ENCODE data around the gene MICU1. TPM values are rescaled to one million over a fixed set of nuclear protein-coding genes. Genes with fewer than 3 reads are reported as not detected.

Gene MICU1
- total RNA-seq, 1 donor from 2014 or later: 79.8 TPM

DNA sequence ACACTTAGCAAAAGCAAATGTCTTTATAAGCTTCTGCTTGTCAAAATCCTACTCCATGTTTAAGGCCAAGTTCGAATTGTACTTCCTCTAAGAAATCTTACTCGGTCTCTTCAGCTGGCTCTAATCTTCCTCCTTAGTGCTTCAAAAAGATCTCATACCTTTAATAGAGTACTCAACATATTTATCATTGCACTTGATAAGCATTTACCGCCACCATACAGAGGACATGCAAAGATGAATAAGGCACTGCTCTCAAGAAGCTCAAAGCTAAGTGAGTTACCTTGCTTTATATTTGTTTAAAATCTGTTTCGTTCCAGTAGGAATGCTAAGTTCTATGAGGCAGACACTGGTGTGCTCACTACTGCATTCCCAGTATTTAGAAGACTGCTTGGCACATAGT is 209.2 kb downstream of the MICU1 start:
- H3K79me2 ChIP-seq (ENCODE audit: low read depth): no peaks in the 10 kb centered on the region
- Mint-ChIP-seq H3K4me3 (no peak overlapping the region), H3K9me3 (peaks cover 1% of the 10 kb centered on the region), H3K4me1 (peaks cover 13% of the 10 kb centered on the region), H3K27me3 (ENCODE audit: insufficient read depth, low read depth) (peaks cover 2% of the 10 kb centered on the region), H3K27ac (no peak overlapping the region), H3K36me3 (peaks cover 16% of the 10 kb centered on the region)
- H3K27ac ChIP-seq: no peak overlapping the region
- no peak overlapping the region for H3K9ac ChIP-seq
- no peaks in the 10 kb centered on the region for H4K20me1 ChIP-seq (ENCODE audit: low read depth)
- H3K27me3 ChIP-seq: no peaks in the 10 kb centered on the region
- peaks cover 24% of the 10 kb centered on the region for H3K4me1 ChIP-seq
- H3F3A ChIP-seq (ENCODE audit: low read depth): peaks cover 11% of the 10 kb centered on the region
- H3K4me2 ChIP-seq: no peak overlapping the region
- H2AFZ ChIP-seq (replicated peaks): no peak overlapping the region
- peaks cover 9% of the 10 kb centered on the region for H3K9me3 ChIP-seq (ENCODE audit: low read depth)
- DNase-seq (ENCODE audit: low spot score): no peak
- no peaks in the 10 kb centered on the region for H3K36me3 ChIP-seq
- TF ChIP-seq EZH2phosphoT487 (IDR thresholded peaks at IDR 0.05) (no peak), EZH2 (IDR thresholded peaks at IDR 0.05) (no peak)
- TF ChIP-seq, protein P1, sequence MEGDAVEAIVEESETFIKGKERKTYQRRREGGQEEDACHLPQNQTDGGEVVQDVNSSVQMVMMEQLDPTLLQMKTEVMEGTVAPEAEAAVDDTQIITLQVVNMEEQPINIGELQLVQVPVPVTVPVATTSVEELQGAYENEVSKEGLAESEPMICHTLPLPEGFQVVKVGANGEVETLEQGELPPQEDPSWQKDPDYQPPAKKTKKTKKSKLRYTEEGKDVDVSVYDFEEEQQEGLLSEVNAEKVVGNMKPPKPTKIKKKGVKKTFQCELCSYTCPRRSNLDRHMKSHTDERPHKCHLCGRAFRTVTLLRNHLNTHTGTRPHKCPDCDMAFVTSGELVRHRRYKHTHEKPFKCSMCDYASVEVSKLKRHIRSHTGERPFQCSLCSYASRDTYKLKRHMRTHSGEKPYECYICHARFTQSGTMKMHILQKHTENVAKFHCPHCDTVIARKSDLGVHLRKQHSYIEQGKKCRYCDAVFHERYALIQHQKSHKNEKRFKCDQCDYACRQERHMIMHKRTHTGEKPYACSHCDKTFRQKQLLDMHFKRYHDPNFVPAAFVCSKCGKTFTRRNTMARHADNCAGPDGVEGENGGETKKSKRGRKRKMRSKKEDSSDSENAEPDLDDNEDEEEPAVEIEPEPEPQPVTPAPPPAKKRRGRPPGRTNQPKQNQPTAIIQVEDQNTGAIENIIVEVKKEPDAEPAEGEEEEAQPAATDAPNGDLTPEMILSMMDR (IDR thresholded peaks at IDR 0.05): no peak
- H3K4me3 ChIP-seq: no peak overlapping the region

DNA sequence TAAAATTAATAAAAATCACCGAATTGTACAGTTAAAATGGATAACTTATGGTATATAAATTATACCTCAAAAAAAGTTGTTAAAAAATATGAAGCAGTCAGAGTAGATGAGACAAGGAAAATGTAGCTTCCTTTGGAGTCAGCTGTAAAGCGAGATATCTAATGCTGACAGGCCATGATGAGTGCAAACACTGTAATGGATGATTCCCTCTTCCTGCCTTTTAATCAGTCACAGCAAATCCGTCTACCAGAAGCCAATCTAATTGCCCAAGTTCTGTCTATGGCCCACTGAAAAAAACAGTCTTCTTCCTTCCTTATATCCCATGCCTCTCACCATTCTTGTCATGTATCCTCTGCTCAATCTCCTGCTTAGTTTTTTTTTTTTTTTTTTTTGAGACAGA is 211.2 kb downstream of the MICU1 start:
- no peaks in the 10 kb centered on the region for H4K20me1 ChIP-seq (ENCODE audit: low read depth)
- H3K9me3 Mint-ChIP-seq: no peaks in the 10 kb centered on the region
- no peak overlapping the region for H3K9ac ChIP-seq
- H3K27ac Mint-ChIP-seq: no peak overlapping the region
- peaks cover 22% of the 10 kb centered on the region for H3K4me1 ChIP-seq
- no peak overlapping the region for H3K27ac ChIP-seq
- peaks cover 2% of the 10 kb centered on the region for H3K27me3 Mint-ChIP-seq (ENCODE audit: insufficient read depth, low read depth)
- H3K9me3 ChIP-seq (ENCODE audit: low read depth): peaks cover 9% of the 10 kb centered on the region
- peaks cover 7% of the 10 kb centered on the region for H3F3A ChIP-seq (ENCODE audit: low read depth)
- H2AFZ ChIP-seq (replicated peaks): no peak overlapping the region
- peaks cover 8% of the 10 kb centered on the region for H3K36me3 Mint-ChIP-seq
- no peaks in the 10 kb centered on the region for H3K79me2 ChIP-seq (ENCODE audit: low read depth)
- H3K27me3 ChIP-seq: no peaks in the 10 kb centered on the region
- H3K4me1 Mint-ChIP-seq: peaks cover 9% of the 10 kb centered on the region
- DNase-seq (ENCODE audit: low spot score): no peak
- no peak for TF ChIP-seq EZH2phosphoT487 (IDR thresholded peaks at IDR 0.05)
- TF ChIP-seq, protein P1 (IDR thresholded peaks at IDR 0.05): no peak
- TF ChIP-seq EZH2 (IDR thresholded peaks at IDR 0.05): no peak
- H3K4me3 ChIP-seq: no peak overlapping the region
- no peak overlapping the region for H3K4me2 ChIP-seq
- no peak overlapping the region for H3K4me3 Mint-ChIP-seq
- H3K36me3 ChIP-seq: no peaks in the 10 kb centered on the region

DNA sequence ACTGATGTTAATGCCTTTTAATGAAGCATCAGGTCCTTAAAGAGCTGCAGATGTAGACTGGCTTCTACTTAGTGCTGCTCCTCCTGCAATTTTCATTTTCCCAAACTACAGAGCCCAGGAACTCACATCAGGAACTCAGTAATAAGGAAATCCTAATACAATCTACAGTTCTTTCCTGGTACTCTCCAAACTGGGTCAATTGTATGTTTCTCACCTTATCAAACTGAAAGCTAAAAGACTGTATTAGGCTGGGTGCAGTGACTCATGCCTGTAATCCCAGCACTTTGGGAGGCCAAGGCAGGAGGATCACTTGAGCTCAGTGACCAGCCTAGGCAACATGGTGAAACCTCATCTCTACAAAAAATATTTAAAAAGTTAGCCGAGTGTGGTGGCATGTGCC is 216.7 kb downstream of the MICU1 start:
- H3K4me2 ChIP-seq: no peak overlapping the region
- H3K27ac ChIP-seq: no peak overlapping the region
- no peak overlapping the region for H3K4me3 Mint-ChIP-seq
- H3K9ac ChIP-seq: no peak overlapping the region
- no peaks in the 10 kb centered on the region for H3K4me1 ChIP-seq
- H3K9me3 Mint-ChIP-seq: no peaks in the 10 kb centered on the region
- no peak overlapping the region for H2AFZ ChIP-seq (replicated peaks)
- no peaks in the 10 kb centered on the region for H3K4me1 Mint-ChIP-seq
- TF ChIP-seq EZH2 (IDR thresholded peaks at IDR 0.05) (no peak), EZH2phosphoT487 (IDR thresholded peaks at IDR 0.05) (no peak)
- TF ChIP-seq, protein P1 (IDR thresholded peaks at IDR 0.05): no peak
- H3K36me3 Mint-ChIP-seq: peaks cover 6% of the 10 kb centered on the region
- H4K20me1 ChIP-seq (ENCODE audit: low read depth): no peaks in the 10 kb centered on the region
- no peak for DNase-seq (ENCODE audit: low spot score)
- no peaks in the 10 kb centered on the region for H3K27me3 ChIP-seq
- H3F3A ChIP-seq (ENCODE audit: low read depth): no peaks in the 10 kb centered on the region
- H3K9me3 ChIP-seq (ENCODE audit: low read depth): peaks cover 9% of the 10 kb centered on the region
- H3K27ac Mint-ChIP-seq: no peak overlapping the region
- no peaks in the 10 kb centered on the region for H3K36me3 ChIP-seq
- no peaks in the 10 kb centered on the region for H3K79me2 ChIP-seq (ENCODE audit: low read depth)
- no peak overlapping the region for H3K4me3 ChIP-seq
- H3K27me3 Mint-ChIP-seq (ENCODE audit: insufficient read depth, low read depth): peaks cover 2% of the 10 kb centered on the region

Measured in neural progenitor cell (in vitro differentiated cells).